HepG2 (cell line): ENCODE measurements around the gene PPA2. TPM values are rescaled to one million over a fixed set of nuclear protein-coding genes. Genes with fewer than 3 reads are reported as not detected.
A peak's percentile ranks its signal among the peaks of the same experiment; 100 is the strongest.

Source experiments
- CCAR2 ChIP-seq: fragments of 200-400 bp; formaldehyde crosslinking; optimal IDR thresholded peaks from 2 replicates; pipeline ENCODE3; 2018; ENCODE audit warnings: low read depth, mild to moderate bottlenecking, low read length, moderate library complexity
- CHD2 ChIP-seq: IDR thresholded peaks from 2 replicates; pipeline ENCODE4 v1.6.1; 2011; ENCODE audit warnings: low read depth, low read length, improper control_type of control experiment
- FOXJ3 ChIP-seq: sonication (generic); formaldehyde crosslinking; IDR thresholded peaks from 2 replicates; pipeline ENCODE4 v1.4.0; 2020; ENCODE audit warnings: missing genetic modification reagents, mild to moderate bottlenecking, borderline replicate concordance
- HNRNPH1 ChIP-seq: fragments of 200-400 bp; formaldehyde crosslinking; optimal IDR thresholded peaks from 2 replicates; pipeline ENCODE3; 2017; ENCODE audit warnings: mild to moderate bottlenecking, low read depth, low read length
- NFE2 ChIP-seq: sonication (generic); formaldehyde crosslinking; IDR thresholded peaks from 2 replicates; pipeline ENCODE4 v1.4.0; 2020; ENCODE audit warnings: missing genetic modification reagents
- POLR2AphosphoS5 ChIP-seq: IDR thresholded peaks from 2 replicates; pipeline ENCODE4 v1.6.1; 2012; ENCODE audit warnings: low read depth, low read length
- PRMT3 ChIP-seq: sonication (generic); formaldehyde crosslinking; IDR thresholded peaks from 2 replicates; pipeline ENCODE4 v1.8.1; 2022; ENCODE audit warnings: low read depth, mild to moderate bottlenecking, moderate library complexity, missing genetic modification reagents, borderline replicate concordance
- RBFOX2 ChIP-seq: fragments of 200-400 bp; formaldehyde crosslinking; IDR thresholded peaks from 2 replicates; pipeline ENCODE4 v1.6.1; 2017; ENCODE audit warnings: low read depth, mild to moderate bottlenecking, low read length
- REPIN1 ChIP-seq: sonication (generic); formaldehyde crosslinking; IDR thresholded peaks from 2 replicates; pipeline ENCODE4 v1.8.0; 2022; ENCODE audit warnings: missing genetic modification reagents, low read depth, mild to moderate bottlenecking, borderline replicate concordance
- SIN3B ChIP-seq: fragments of 150-350 bp; IDR thresholded peaks from 2 replicates; pipeline ENCODE4 v1.6.1; 2014; ENCODE audit warnings: low read length
- ZBTB1 ChIP-seq: sonication (generic); formaldehyde crosslinking; IDR thresholded peaks from 2 replicates; pipeline ENCODE4 v1.4.0; 2020; ENCODE audit warnings: missing genetic modification reagents, borderline replicate concordance
- ZC3H4 ChIP-seq: sonication (generic); formaldehyde crosslinking; IDR thresholded peaks from 2 replicates; pipeline ENCODE4 v1.4.0; 2020; ENCODE audit warnings: missing genetic modification reagents, borderline replicate concordance
- ZFP36 ChIP-seq: fragments of 150-350 bp; IDR thresholded peaks from 2 replicates; pipeline ENCODE4 v1.6.1; 2018; ENCODE audit warnings: borderline replicate concordance, low read length, low read depth; ENCODE audit not compliant: partially characterized antibody
- ZFX ChIP-seq: sonication (generic); formaldehyde crosslinking; IDR thresholded peaks from 2 replicates; pipeline ENCODE4 v1.4.0; 2020; ENCODE audit warnings: mild to moderate bottlenecking, low read depth, missing genetic modification reagents, moderate library complexity
- ZNF180 ChIP-seq: sonication (generic); formaldehyde crosslinking; IDR thresholded peaks from 2 replicates; pipeline ENCODE4 v1.4.0; 2020; ENCODE audit warnings: low read depth, missing genetic modification reagents, borderline replicate concordance
- ZNF225 ChIP-seq: sonication (generic); formaldehyde crosslinking; IDR thresholded peaks from 2 replicates; pipeline ENCODE4 v1.4.0; 2020; ENCODE audit warnings: mild to moderate bottlenecking, missing genetic modification reagents
- ZNF317 ChIP-seq: sonication (generic); formaldehyde crosslinking; IDR thresholded peaks from 2 replicates; pipeline ENCODE4 v1.5.0; 2020; ENCODE audit warnings: mild to moderate bottlenecking, missing genetic modification reagents
- ZNF441 ChIP-seq: sonication (generic); formaldehyde crosslinking; IDR thresholded peaks from 2 replicates; pipeline ENCODE4 v1.7.0; 2021; ENCODE audit warnings: missing genetic modification reagents, borderline replicate concordance
- ZNF614 ChIP-seq: IDR thresholded peaks from 2 replicates; pipeline ENCODE4 v1.6.1; 2018; ENCODE audit warnings: missing biosample characterization, missing genetic modification reagents, inconsistent platforms, borderline replicate concordance
- ZNF678 ChIP-seq: sonication (generic); formaldehyde crosslinking; IDR thresholded peaks from 2 replicates; pipeline ENCODE4 v1.4.0; 2020; ENCODE audit warnings: mild to moderate bottlenecking, missing genetic modification reagents
- ZNF703 ChIP-seq: sonication (generic); formaldehyde crosslinking; IDR thresholded peaks from 2 replicates; pipeline ENCODE4 v1.5.1; 2020; ENCODE audit warnings: missing genetic modification reagents, mild to moderate bottlenecking, moderate library complexity, borderline replicate concordance
- ZNF709 ChIP-seq: sonication (generic); formaldehyde crosslinking; IDR thresholded peaks from 2 replicates; pipeline ENCODE4 v1.5.0; 2020; ENCODE audit warnings: mild to moderate bottlenecking, missing genetic modification reagents
- polyA plus RNA-seq, 8 experiments: library from polyadenylated mRNA; depleted of rRNA in 3 of 8; stranded (reverse) in 7 of 8; unstranded in 1 of 8; fragments of >200 nt; fragmentation: Illumina TruSeq in 4 of 8; extraction: Trizol in 4 of 8; gene quantifications; 2 replicates each; pipeline versions ENCODE4 v1.2.1 to v1.2.3, GENCODE V29; 2011 to 2016; ENCODE audit warnings: low read depth in 4 of 8, missing spikeins in 1 of 8, mixed read lengths in 1 of 8; ENCODE audit not compliant: insufficient read depth in 1 of 8
- total RNA-seq, 5 experiments: library from RNA; depleted of rRNA; stranded (reverse); fragments of >200 nt; fragmentation: Illumina TruSeq; extraction: Trizol; gene quantifications; 2 replicates each; pipeline ENCODE4 v1.2.3, GENCODE V29; 2016; ENCODE audit warnings: low read depth in 1 of 5
- TF ChIP-seq, protein P1 (sequence below): IDR thresholded peaks from 2 replicates; pipeline ENCODE4 v1.6.1; 2018; ENCODE audit warnings: missing genetic modification reagents
- TF ChIP-seq, protein P2 (sequence below): sonication (generic); formaldehyde crosslinking; IDR thresholded peaks from 2 replicates; pipeline ENCODE4 v1.9.0; 2021; ENCODE audit warnings: missing genetic modification reagents, borderline replicate concordance
- TF ChIP-seq, protein P3 (sequence below): sonication (generic); formaldehyde crosslinking; IDR thresholded peaks from 2 replicates; pipeline ENCODE4 v1.4.0; 2020; ENCODE audit warnings: mild to moderate bottlenecking, missing genetic modification reagents
- TF ChIP-seq, protein P4 (sequence below): sonication (generic); formaldehyde crosslinking; IDR thresholded peaks from 2 replicates; pipeline ENCODE4 v1.5.0; 2020; ENCODE audit warnings: mild to moderate bottlenecking, missing genetic modification reagents, moderate library complexity

PPA2 gene
- total and polyA plus RNA-seq, 2 of the 13 experiments (the other 11 are each of a cell fraction or from before 2014, with no cell fraction given) = 44.2 to 70.6 TPM

DNA sequence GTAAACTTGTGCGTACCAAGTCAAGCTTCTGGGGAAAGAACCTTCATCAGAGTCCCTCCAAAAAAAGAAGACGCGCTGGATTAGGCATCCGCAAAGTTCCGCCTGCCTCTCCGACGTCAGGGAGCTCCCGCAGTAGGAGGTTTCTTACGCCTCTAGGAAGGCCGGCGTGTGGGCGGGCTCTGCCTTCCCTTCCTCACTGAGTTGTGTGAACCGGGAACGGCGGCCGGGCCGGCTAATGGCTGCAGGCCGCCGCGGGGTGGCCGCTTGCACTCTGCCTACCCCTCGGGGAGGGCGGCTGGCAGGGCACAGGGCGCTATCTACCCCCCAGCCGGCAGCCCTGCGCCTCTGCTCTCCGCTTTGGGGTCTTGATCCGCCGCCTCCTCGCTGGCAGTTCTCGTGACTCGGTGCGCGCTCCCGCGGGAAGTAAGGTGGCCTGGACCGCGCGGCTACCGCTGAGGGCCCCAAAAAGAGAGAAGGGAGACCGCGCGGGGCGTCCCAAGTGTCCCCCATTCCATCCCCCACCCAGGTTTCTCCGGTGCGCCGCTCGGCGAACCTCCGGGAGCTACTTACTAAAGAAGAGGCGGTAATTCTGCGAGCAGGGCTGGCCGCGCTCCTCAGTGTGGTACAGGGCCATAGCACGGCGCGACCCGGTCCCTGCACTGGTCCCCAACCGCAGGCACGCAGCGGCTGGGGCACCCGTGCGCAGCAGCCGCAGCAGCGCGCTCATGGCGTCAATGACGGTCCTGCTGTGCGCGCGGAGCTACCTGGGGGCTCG is at the start of gene PPA2 (continued):
- TF ChIP-seq, protein P1, sequence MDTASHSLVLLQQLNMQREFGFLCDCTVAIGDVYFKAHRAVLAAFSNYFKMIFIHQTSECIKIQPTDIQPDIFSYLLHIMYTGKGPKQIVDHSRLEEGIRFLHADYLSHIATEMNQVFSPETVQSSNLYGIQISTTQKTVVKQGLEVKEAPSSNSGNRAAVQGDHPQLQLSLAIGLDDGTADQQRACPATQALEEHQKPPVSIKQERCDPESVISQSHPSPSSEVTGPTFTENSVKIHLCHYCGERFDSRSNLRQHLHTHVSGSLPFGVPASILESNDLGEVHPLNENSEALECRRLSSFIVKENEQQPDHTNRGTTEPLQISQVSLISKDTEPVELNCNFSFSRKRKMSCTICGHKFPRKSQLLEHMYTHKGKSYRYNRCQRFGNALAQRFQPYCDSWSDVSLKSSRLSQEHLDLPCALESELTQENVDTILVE (CRISPR knock-in tag) = no peak; the same call in 1 of the 2 replicates
- no peak for TF ChIP-seq CCAR2
- TF ChIP-seq ZNF180 (CRISPR knock-in tag) = 0 out of 2 replicates have a peak, but pooled peaks have one; percentile 73
- TF ChIP-seq, protein P2, sequence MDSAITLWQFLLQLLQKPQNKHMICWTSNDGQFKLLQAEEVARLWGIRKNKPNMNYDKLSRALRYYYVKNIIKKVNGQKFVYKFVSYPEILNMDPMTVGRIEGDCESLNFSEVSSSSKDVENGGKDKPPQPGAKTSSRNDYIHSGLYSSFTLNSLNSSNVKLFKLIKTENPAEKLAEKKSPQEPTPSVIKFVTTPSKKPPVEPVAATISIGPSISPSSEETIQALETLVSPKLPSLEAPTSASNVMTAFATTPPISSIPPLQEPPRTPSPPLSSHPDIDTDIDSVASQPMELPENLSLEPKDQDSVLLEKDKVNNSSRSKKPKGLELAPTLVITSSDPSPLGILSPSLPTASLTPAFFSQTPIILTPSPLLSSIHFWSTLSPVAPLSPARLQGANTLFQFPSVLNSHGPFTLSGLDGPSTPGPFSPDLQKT (CRISPR knock-in tag) = no peak
- no peak for TF ChIP-seq PRMT3
- no peak for TF ChIP-seq HNRNPH1
- TF ChIP-seq FOXJ3 (CRISPR knock-in tag) = peak; percentile 30; the same call in 1 of the 2 replicates
- TF ChIP-seq POLR2AphosphoS5 = peak; percentile 64
- peak; percentile 94 for TF ChIP-seq RBFOX2
- peak; percentile 95 for TF ChIP-seq REPIN1 (CRISPR knock-in tag)
- TF ChIP-seq NFE2 (CRISPR knock-in tag) = no peak
- peak; percentile 86 for TF ChIP-seq ZFX (CRISPR knock-in tag)
- TF ChIP-seq CHD2 = peak; percentile 80
- TF ChIP-seq ZFP36 = no peak
- no peak for TF ChIP-seq ZC3H4 (CRISPR knock-in tag)
- TF ChIP-seq ZNF709 (CRISPR knock-in tag) = peak; percentile 85; the same call in 1 of the 2 replicates
- no peak for TF ChIP-seq ZBTB1 (CRISPR knock-in tag)
- peak; percentile 75; the same call in 1 of the 2 replicates for TF ChIP-seq ZNF678 (CRISPR knock-in tag)
- no peak for TF ChIP-seq ZNF225 (CRISPR knock-in tag)
- TF ChIP-seq, protein P3, sequence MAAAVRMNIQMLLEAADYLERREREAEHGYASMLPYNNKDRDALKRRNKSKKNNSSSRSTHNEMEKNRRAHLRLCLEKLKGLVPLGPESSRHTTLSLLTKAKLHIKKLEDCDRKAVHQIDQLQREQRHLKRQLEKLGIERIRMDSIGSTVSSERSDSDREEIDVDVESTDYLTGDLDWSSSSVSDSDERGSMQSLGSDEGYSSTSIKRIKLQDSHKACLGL (CRISPR knock-in tag) = peak; percentile 53; the same call in 1 of the 2 replicates
- peak; percentile 80 for TF ChIP-seq ZNF317 (CRISPR knock-in tag)
- peak; percentile 79; the same call in 1 of the 2 replicates for TF ChIP-seq ZNF703 (CRISPR knock-in tag)
- TF ChIP-seq, protein P4, sequence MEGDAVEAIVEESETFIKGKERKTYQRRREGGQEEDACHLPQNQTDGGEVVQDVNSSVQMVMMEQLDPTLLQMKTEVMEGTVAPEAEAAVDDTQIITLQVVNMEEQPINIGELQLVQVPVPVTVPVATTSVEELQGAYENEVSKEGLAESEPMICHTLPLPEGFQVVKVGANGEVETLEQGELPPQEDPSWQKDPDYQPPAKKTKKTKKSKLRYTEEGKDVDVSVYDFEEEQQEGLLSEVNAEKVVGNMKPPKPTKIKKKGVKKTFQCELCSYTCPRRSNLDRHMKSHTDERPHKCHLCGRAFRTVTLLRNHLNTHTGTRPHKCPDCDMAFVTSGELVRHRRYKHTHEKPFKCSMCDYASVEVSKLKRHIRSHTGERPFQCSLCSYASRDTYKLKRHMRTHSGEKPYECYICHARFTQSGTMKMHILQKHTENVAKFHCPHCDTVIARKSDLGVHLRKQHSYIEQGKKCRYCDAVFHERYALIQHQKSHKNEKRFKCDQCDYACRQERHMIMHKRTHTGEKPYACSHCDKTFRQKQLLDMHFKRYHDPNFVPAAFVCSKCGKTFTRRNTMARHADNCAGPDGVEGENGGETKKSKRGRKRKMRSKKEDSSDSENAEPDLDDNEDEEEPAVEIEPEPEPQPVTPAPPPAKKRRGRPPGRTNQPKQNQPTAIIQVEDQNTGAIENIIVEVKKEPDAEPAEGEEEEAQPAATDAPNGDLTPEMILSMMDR (CRISPR knock-in tag) = 0 out of 2 replicates have a peak, but pooled peaks have one; percentile 10
- no peak for TF ChIP-seq ZNF614 (CRISPR knock-in tag)
- TF ChIP-seq SIN3B = no peak
- TF ChIP-seq ZNF441 (CRISPR knock-in tag) = peak; percentile 71; the same call in 1 of the 2 replicates
